DOHH2 (cell line): ENCODE data around the gene SLC7A5.
"Not testable (repeated sequence)": the region's sequence is repeated elsewhere in the genome, so short reads cannot be mapped to it uniquely, and the experiment has no call there.

Experiments
- H3F3A ChIP-seq: fragments of 200-600 bp; sonication (generic), shearing (Covaris generic); 2 replicates; pipeline ENCODE4 v1.6.0; 2016; ENCODE audit warnings: antibody characterized with exemption, mild to moderate bottlenecking; ENCODE audit not compliant: control insufficient read depth, insufficient read depth
- H3K27ac ChIP-seq: fragments of 200-600 bp; sonication (generic); 2 replicates; pipeline ENCODE4 v1.5.1; 2014; ENCODE audit warnings: low read depth, mild to moderate bottlenecking, low read length, moderate library complexity
- H3K27me3 ChIP-seq: fragments of 200-600 bp; sonication (generic); 2 replicates; pipeline ENCODE4 v1.6.1; 2014; ENCODE audit warnings: mild to moderate bottlenecking, low read length, mixed read lengths; ENCODE audit not compliant: control insufficient read depth
- H3K36me3 ChIP-seq: fragments of 200-600 bp; sonication (generic); 2 replicates; pipeline ENCODE4 v1.6.1; 2014; ENCODE audit warnings: mild to moderate bottlenecking, low read length, moderate library complexity, mixed read lengths; ENCODE audit not compliant: control insufficient read depth
- H3K4me1 ChIP-seq: fragments of 200-600 bp; sonication (generic); 2 replicates; pipeline ENCODE4 v1.6.1; 2014; ENCODE audit warnings: mild to moderate bottlenecking, low read length, mixed read lengths; ENCODE audit not compliant: control insufficient read depth
- H3K4me2 ChIP-seq: fragments of 200-600 bp; sonication (generic); 2 replicates; pipeline ENCODE4 v1.6.0; 2014; ENCODE audit warnings: mild to moderate bottlenecking, low read length, moderate library complexity
- H3K4me3 ChIP-seq: fragments of 200-600 bp; sonication (generic); 2 replicates; pipeline ENCODE4 v1.5.1; 2014; ENCODE audit warnings: mild to moderate bottlenecking, low read length, mixed read lengths
- H3K79me2 ChIP-seq: fragments of 200-600 bp; sonication (generic); 2 replicates; pipeline ENCODE4 v1.6.1; 2014; ENCODE audit warnings: mild to moderate bottlenecking, low read length, mixed read lengths; ENCODE audit not compliant: control insufficient read depth
- H3K9me2 ChIP-seq: fragments of 200-600 bp; sonication (generic); replicated peaks from 2 replicates; pipeline ENCODE4 v1.6.1; 2014; ENCODE audit warnings: mild to moderate bottlenecking, low read length, mixed read lengths; ENCODE audit not compliant: control insufficient read depth
- H3K9me3 ChIP-seq: fragments of 200-600 bp; sonication (generic); 2 replicates; pipeline ENCODE4 v1.6.1; 2014; ENCODE audit warnings: antibody characterized with exemption, low read length, mixed read lengths; ENCODE audit not compliant: control insufficient read depth, insufficient read depth
- H4K20me1 ChIP-seq: fragments of 200-600 bp; sonication (generic); 2 replicates; pipeline ENCODE4 v1.6.0; 2014; ENCODE audit warnings: low read depth, mild to moderate bottlenecking, antibody characterized with exemption, low read length, moderate library complexity; ENCODE audit not compliant: control insufficient read depth, insufficient read depth
- EZH2phosphoT487 ChIP-seq: fragments of 200-600 bp; sonication (generic); IDR thresholded peaks from 2 replicates; pipeline ENCODE4 v1.6.1; 2017; ENCODE audit warnings: borderline replicate concordance, mild to moderate bottlenecking, antibody characterized with exemption, low read length, moderate library complexity, mixed read lengths
- TF ChIP-seq, protein P1 (sequence below): fragments of 200-600 bp; sonication (generic); IDR thresholded peaks from one replicate; pipeline ENCODE4 v1.5.1; 2014; ENCODE audit warnings: antibody characterized with exemption, mild to moderate bottlenecking, low read depth, low read length; ENCODE audit not compliant: poor library complexity, severe bottlenecking

The SLC7A5 gene

DNA sequence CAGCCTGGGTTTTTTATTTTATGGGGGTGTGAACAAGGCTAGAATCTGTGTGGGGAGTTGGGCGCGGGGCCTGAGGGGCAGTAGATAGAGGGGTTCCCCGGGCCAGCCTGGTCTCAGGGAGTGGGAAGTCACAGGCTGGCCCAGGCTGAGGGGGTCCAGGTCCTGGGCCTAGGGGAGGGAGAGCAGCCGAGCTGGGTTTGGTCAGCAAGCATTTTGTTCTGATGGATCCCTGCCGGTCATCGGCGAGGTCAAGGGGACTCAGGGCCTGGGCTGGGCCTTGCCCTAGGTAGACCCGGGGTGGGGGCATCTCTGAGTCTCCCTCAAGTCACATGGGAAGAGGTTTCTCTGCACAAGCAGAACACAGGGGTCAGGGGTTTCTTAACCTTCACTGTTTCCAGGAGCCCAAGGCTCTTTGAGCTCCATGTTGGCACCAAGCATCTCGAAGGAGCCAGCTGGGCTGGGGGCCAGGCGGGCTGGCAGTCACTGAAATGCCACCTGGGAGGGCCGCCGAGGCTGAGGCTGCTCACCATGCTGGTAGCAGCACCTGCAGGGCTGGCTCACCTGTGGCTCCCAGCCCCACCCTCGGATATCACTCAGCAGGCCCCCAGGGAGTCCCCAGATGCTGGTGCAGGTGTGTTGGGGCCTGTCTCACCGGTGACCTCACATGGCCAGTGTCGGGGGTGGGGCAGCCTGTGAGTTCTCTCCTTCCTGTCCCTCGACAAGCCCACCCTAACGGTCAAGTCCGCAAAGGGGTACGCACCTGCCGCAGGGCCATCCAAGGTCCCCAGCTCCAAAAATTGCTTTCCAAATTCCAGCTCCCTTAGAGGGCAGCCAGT, 41.0 kb downstream of the SLC7A5 start:
- peaks cover 38% of the 10 kb centered on the region for H3K36me3 ChIP-seq
- peaks cover 50% of the 10 kb centered on the region for H3K4me1 ChIP-seq
- H3K27me3 ChIP-seq, result no peaks in the 10 kb centered on the region
- H3K79me2 ChIP-seq, result no peaks in the 10 kb centered on the region
- H3F3A ChIP-seq, result peaks cover 8% of the 10 kb centered on the region; the same call in 1 of the 2 replicates
- H3K27ac ChIP-seq, result peak overlapping the region; percentile 11; the same call in 1 of the 2 replicates
- H3K4me3 ChIP-seq, result no peak overlapping the region
- H4K20me1 ChIP-seq, result no peaks in the 10 kb centered on the region
- no peaks in the 10 kb centered on the region for H3K9me3 ChIP-seq
- H3K4me2 ChIP-seq, result no peak overlapping the region
- TF ChIP-seq EZH2phosphoT487, result no peak
- TF ChIP-seq, protein P1, sequence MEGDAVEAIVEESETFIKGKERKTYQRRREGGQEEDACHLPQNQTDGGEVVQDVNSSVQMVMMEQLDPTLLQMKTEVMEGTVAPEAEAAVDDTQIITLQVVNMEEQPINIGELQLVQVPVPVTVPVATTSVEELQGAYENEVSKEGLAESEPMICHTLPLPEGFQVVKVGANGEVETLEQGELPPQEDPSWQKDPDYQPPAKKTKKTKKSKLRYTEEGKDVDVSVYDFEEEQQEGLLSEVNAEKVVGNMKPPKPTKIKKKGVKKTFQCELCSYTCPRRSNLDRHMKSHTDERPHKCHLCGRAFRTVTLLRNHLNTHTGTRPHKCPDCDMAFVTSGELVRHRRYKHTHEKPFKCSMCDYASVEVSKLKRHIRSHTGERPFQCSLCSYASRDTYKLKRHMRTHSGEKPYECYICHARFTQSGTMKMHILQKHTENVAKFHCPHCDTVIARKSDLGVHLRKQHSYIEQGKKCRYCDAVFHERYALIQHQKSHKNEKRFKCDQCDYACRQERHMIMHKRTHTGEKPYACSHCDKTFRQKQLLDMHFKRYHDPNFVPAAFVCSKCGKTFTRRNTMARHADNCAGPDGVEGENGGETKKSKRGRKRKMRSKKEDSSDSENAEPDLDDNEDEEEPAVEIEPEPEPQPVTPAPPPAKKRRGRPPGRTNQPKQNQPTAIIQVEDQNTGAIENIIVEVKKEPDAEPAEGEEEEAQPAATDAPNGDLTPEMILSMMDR, result no peak
- no peaks in the 10 kb centered on the region for H3K9me2 ChIP-seq

DNA sequence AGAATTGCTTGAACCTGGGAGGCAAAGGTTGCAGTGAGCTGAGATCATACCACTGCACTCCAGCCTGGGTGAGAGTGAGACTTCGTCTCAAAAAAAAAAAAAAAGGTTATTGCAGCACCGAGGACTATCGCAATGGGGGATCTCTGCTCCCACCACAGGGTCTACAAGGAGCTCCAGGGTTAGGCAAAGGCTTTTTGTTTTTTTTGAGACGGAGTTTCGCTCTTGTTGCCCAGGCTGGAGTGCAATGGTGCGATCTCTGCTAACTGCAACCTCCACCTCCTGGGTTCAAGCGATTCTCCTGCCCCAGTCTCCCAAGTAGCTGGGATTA, 41.8 kb downstream of the SLC7A5 start:
- H3K79me2 ChIP-seq, H3K9me2 ChIP-seq, H3K27me3 ChIP-seq, H3F3A ChIP-seq, H3K4me2 ChIP-seq, H3K9me3 ChIP-seq, H4K20me1 ChIP-seq, H3K4me3 ChIP-seq, H3K27ac ChIP-seq: not testable (repeated sequence)
- H3K4me1 ChIP-seq, result peaks cover 43% of the 10 kb centered on the region
- peaks cover 31% of the 10 kb centered on the region for H3K36me3 ChIP-seq

DNA sequence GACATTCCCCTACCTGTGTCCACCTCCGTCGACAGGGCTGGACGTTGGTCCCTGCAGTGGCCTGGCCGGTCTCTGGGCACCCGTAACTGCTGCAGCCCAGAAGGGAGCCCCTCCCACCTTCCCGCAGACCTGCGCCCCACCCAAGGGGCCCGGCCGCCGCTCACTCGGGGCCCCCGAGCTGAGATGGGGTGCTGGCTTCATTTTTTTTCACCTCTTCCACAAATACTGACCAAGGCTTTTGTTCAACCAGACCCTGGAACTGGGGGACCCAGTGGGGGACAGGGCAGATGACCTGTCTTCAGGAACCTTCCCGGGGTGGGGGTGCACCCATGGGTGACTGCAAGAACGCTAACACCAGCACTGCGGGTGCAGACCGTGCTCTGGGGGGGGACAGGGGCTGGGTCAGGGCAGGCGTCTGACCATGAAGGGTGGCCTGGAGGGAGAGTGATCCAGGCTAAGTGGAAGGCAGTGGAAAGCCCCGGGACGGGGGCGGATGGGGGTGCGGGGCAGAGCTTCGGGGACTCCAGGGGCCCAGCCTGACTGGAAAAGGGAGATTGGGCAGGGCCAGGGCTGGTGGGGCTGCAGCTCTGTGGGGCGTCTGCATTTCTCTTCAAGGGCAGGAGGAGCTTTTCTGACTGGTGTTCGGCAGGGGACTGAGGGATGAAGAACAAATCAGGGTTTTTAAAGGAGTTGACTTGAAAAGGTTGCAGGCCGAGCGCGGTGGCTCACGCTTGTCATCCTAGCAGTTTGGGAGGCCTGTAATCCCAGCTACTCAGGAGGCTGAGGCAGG, 42.3 kb downstream of the SLC7A5 start:
- H3K4me3 ChIP-seq, result no peak overlapping the region
- peaks cover 39% of the 10 kb centered on the region for H3K4me1 ChIP-seq
- H3K27me3 ChIP-seq, result no peaks in the 10 kb centered on the region
- no peaks in the 10 kb centered on the region for H3K9me2 ChIP-seq
- no peak overlapping the region for H3K27ac ChIP-seq
- H3K9me3 ChIP-seq, result no peaks in the 10 kb centered on the region
- H3K36me3 ChIP-seq, result peaks cover 25% of the 10 kb centered on the region
- no peaks in the 10 kb centered on the region for H3K79me2 ChIP-seq
- no peak overlapping the region for H3K4me2 ChIP-seq
- TF ChIP-seq, protein P1, result no peak
- TF ChIP-seq EZH2phosphoT487, result no peak
- H4K20me1 ChIP-seq, result no peaks in the 10 kb centered on the region
- peaks cover 3% of the 10 kb centered on the region; the same call in 1 of the 2 replicates for H3F3A ChIP-seq

DNA sequence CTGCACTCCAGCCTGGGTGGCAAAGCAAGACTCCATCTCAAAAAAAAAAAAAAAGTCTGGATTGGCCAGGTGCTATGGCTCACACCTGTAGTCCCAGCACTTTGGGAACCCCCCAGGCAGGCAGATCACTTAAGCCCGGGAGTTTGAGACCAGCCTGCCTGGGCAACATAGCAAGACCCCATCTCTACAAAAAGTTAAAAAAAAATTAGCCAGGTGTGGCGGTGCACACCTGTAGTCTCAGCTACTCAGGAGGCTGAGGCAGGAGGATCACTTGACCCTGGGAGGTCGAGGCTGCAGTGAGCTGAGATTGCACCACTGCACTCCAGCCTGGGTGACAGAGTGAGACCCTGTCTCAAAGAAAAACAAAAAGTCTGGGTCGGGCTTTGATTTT, 42.9 kb downstream of the SLC7A5 start:
- not testable (repeated sequence) for H3F3A ChIP-seq, H3K4me3 ChIP-seq, H3K4me2 ChIP-seq, H3K27me3 ChIP-seq, H3K79me2 ChIP-seq, H3K27ac ChIP-seq, H4K20me1 ChIP-seq, H3K9me2 ChIP-seq, H3K9me3 ChIP-seq
- Histone ChIP-seq H3K36me3 (peaks cover 19% of the 10 kb centered on the region), H3K4me1 (peaks cover 43% of the 10 kb centered on the region)

DNA sequence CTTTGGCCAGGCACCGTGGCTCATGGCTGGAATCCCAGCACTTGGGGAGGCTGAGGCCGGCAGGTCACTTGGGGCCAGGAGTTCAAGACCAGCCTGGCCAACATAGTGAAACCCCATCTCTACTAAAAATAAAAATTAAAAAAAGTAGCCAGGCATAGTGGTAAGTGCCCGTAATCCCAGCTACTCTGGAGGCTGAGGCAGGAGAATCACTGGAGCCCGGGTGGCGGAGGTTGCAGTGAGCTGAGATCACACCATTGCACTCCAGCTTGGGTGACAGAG, 43.5 kb downstream of the SLC7A5 start:
- H3F3A ChIP-seq, H3K79me2 ChIP-seq, H3K9me3 ChIP-seq, H3K27ac ChIP-seq, H3K27me3 ChIP-seq, H3K9me2 ChIP-seq, H3K4me3 ChIP-seq, H3K4me2 ChIP-seq, H4K20me1 ChIP-seq: not testable (repeated sequence)
- Histone ChIP-seq H3K4me1 (peaks cover 44% of the 10 kb centered on the region), H3K36me3 (peaks cover 13% of the 10 kb centered on the region)
